ENCODE data around the gene APOBEC3B. TPM values are rescaled to one million over a fixed set of nuclear protein-coding genes. Genes with fewer than 3 reads are reported as not detected.
"Not testable (repeated sequence)": the region's sequence is repeated elsewhere in the genome, so short reads cannot be mapped to it uniquely, and the experiment has no call there.

APOBEC3B gene
- total RNA-seq, 2 experiments from 2014 or later: 32.8 to 82.6 TPM

GRCh38 chr22:38954414-38955043, 27.6 kb upstream of the APOBEC3B start:
- H3K4me1 Mint-ChIP-seq: peaks cover 58% of the 10 kb centered on the region
- DNase-seq (no peak), ATAC-seq (no peak)
- H3K4me3 Mint-ChIP-seq: no peak overlapping the region
- H3K27ac Mint-ChIP-seq: peak overlapping the region; percentile 90
- peaks cover 6% of the 10 kb centered on the region for H3K27me3 Mint-ChIP-seq
- H3K9me3 Mint-ChIP-seq (ENCODE audit: low read depth): no peaks in the 10 kb centered on the region
- H3K36me3 Mint-ChIP-seq: no peaks in the 10 kb centered on the region
- CTCF ChIA-PET: interaction anchor here (1.0 to 2.3 kb wide), 7 partner anchors 13 to 364 kb away, joined by 3 to 10 read pairs (median 7); partner anchors contain the start of genes APOBEC3B, CBX6 and RPL3

GRCh38 chr22:38955250-38955905, 26.8 kb upstream of the APOBEC3B start:
- H3K9me3 Mint-ChIP-seq (ENCODE audit: low read depth): no peaks in the 10 kb centered on the region

GRCh38 chr22:38955926-38956325, 26.2 kb upstream of the APOBEC3B start:
- Mint-ChIP-seq H3K4me1 (peaks cover 62% of the 10 kb centered on the region), H3K27ac (peak overlapping the region; percentile 90), H3K36me3 (no peaks in the 10 kb centered on the region), H3K27me3 (peaks cover 6% of the 10 kb centered on the region), H3K4me3 (no peak overlapping the region), H3K9me3 (ENCODE audit: low read depth) (no peaks in the 10 kb centered on the region)
- CTCF ChIA-PET: interaction anchor here (1.0 to 1.1 kb wide), 2 partner anchors 47 to 85 kb away, joined by 3 read pairs; no protein-coding TSS in a partner anchor
- ATAC-seq: no peak
- no peak for DNase-seq

More at GRCh38 chr22:38955250-38955905, 26.8 kb upstream of the APOBEC3B start:
- no peak overlapping the region for H3K4me3 Mint-ChIP-seq
- peaks cover 6% of the 10 kb centered on the region for H3K27me3 Mint-ChIP-seq
- H3K27ac Mint-ChIP-seq: peak overlapping the region; percentile 90
- ATAC-seq: no peak
- CTCF ChIA-PET: interaction anchor here (1.0 to 2.3 kb wide), 3 partner anchors 27 to 84 kb away, joined by 3 to 8 read pairs (median 3); partner anchors contain the start of gene APOBEC3B
- H3K4me1 Mint-ChIP-seq: peaks cover 62% of the 10 kb centered on the region
- DNase-seq: no peak
- no peaks in the 10 kb centered on the region for H3K36me3 Mint-ChIP-seq

GRCh38 chr22:38956551-38956950, 25.6 kb upstream of the APOBEC3B start:
- no peak for ATAC-seq
- no peak for DNase-seq
- no peaks in the 10 kb centered on the region for H3K9me3 Mint-ChIP-seq (ENCODE audit: low read depth)
- no peak overlapping the region for H3K4me3 Mint-ChIP-seq
- peaks cover 6% of the 10 kb centered on the region for H3K27me3 Mint-ChIP-seq
- peak overlapping the region; percentile 61 for H3K27ac Mint-ChIP-seq
- CTCF ChIA-PET: interaction anchor here (0.8 to 1.1 kb wide), 2 partner anchors 15 to 85 kb away, joined by 3 read pairs; no protein-coding TSS in a partner anchor
- H3K36me3 Mint-ChIP-seq: no peaks in the 10 kb centered on the region
- peaks cover 62% of the 10 kb centered on the region for H3K4me1 Mint-ChIP-seq

GRCh38 chr22:38957046-38957770, 24.9 kb upstream of the APOBEC3B start, which contains the start of gene APOBEC3A:
TSS of gene APOBEC3A (plus strand) at chr22:38957609. CDS start at chr22:38957692, 83 bp downstream.
- peaks cover 58% of the 10 kb centered on the region for H3K4me1 Mint-ChIP-seq
- peaks cover 6% of the 10 kb centered on the region for H3K27me3 Mint-ChIP-seq
- H3K9me3 Mint-ChIP-seq (ENCODE audit: low read depth): no peaks in the 10 kb centered on the region
- no peaks in the 10 kb centered on the region for H3K36me3 Mint-ChIP-seq
- DNase-seq (no peak), ATAC-seq (no peak)
- H3K4me3 Mint-ChIP-seq: no peak within 1 kb of the TSS
- H3K27ac Mint-ChIP-seq: peak within 1 kb of the TSS; percentile 61
- CTCF ChIA-PET: interaction anchor here (0.8 kb wide), 1 partner anchor 16 kb away, joined by 3 read pairs; no protein-coding TSS in a partner anchor

GRCh38 chr22:38957808-38958650, 24.1 kb upstream of the APOBEC3B start:
- Mint-ChIP-seq H3K36me3 (no peaks in the 10 kb centered on the region), H3K27me3 (peaks cover 6% of the 10 kb centered on the region), H3K27ac (peak overlapping the region; percentile 42), H3K9me3 (ENCODE audit: low read depth) (no peaks in the 10 kb centered on the region), H3K4me1 (peaks cover 50% of the 10 kb centered on the region), H3K4me3 (no peak overlapping the region)
- no peak for ATAC-seq
- no peak for DNase-seq
- CTCF ChIA-PET: no interaction called here

- H3K36me3 Mint-ChIP-seq; CTCF ChIA-PET; ATAC-seq; DNase-seq; H3K4me3 Mint-ChIP-seq; H3K9me3 Mint-ChIP-seq (ENCODE audit: low read depth); H3K27me3 Mint-ChIP-seq: not testable (repeated sequence)
- H3K4me1 Mint-ChIP-seq: peaks cover 44% of the 10 kb centered on the region
- H3K27ac Mint-ChIP-seq: peak overlapping the region; percentile 41
Measured at GRCh38 chr22:38958651-38958943, 23.6 kb upstream of the APOBEC3B start.

GRCh38 chr22:38959590-38959989, 22.6 kb upstream of the APOBEC3B start:
- H3K36me3 Mint-ChIP-seq: no peaks in the 10 kb centered on the region
- peak overlapping the region; percentile 64 for H3K27ac Mint-ChIP-seq
- DNase-seq (no peak), ATAC-seq (no peak)
- peaks cover 6% of the 10 kb centered on the region for H3K27me3 Mint-ChIP-seq
- CTCF ChIA-PET: no interaction called here
- no peak overlapping the region for H3K4me3 Mint-ChIP-seq
- H3K9me3 Mint-ChIP-seq (ENCODE audit: low read depth): no peaks in the 10 kb centered on the region
- peaks cover 36% of the 10 kb centered on the region for H3K4me1 Mint-ChIP-seq

GRCh38 chr22:38960673-38961072, 21.5 kb upstream of the APOBEC3B start:
- H3K27ac Mint-ChIP-seq, CTCF ChIA-PET: not testable (repeated sequence)

GRCh38 chr22:38963291-38963738, 18.8 kb upstream of the APOBEC3B start:
- H3K27ac Mint-ChIP-seq; DNase-seq; H3K36me3 Mint-ChIP-seq; CTCF ChIA-PET; H3K4me3 Mint-ChIP-seq; H3K9me3 Mint-ChIP-seq (ENCODE audit: low read depth); H3K27me3 Mint-ChIP-seq; ATAC-seq: not testable (repeated sequence)
- peaks cover 14% of the 10 kb centered on the region for H3K4me1 Mint-ChIP-seq

More at GRCh38 chr22:38960673-38961072, 21.5 kb upstream of the APOBEC3B start:
- not testable (repeated sequence) for H3K27me3 Mint-ChIP-seq; H3K36me3 Mint-ChIP-seq; H3K9me3 Mint-ChIP-seq (ENCODE audit: low read depth); DNase-seq; H3K4me3 Mint-ChIP-seq; ATAC-seq
- peaks cover 25% of the 10 kb centered on the region for H3K4me1 Mint-ChIP-seq

GRCh38 chr22:38963872-38964271, 18.3 kb upstream of the APOBEC3B start:
- Mint-ChIP-seq H3K27me3 (peaks cover under 1% of the 10 kb centered on the region), H3K4me1 (peaks cover 11% of the 10 kb centered on the region), H3K27ac (no peak overlapping the region), H3K36me3 (no peaks in the 10 kb centered on the region), H3K9me3 (ENCODE audit: low read depth) (no peaks in the 10 kb centered on the region), H3K4me3 (no peak overlapping the region)
- CTCF ChIA-PET: interaction anchor here (1.1 kb wide), 1 partner anchor 39 kb away, joined by 3 read pairs; no protein-coding TSS in a partner anchor
- DNase-seq (no peak), ATAC-seq (no peak)

- DNase-seq (no peak), ATAC-seq (no peak)
- Mint-ChIP-seq H3K36me3 (no peaks in the 10 kb centered on the region), H3K4me3 (no peak overlapping the region), H3K27ac (no peak overlapping the region), H3K27me3 (peaks cover 5% of the 10 kb centered on the region), H3K4me1 (peaks cover 11% of the 10 kb centered on the region), H3K9me3 (ENCODE audit: low read depth) (no peaks in the 10 kb centered on the region)
- CTCF ChIA-PET: interaction anchor here (0.6 to 1.1 kb wide), 2 partner anchors 39 to 95 kb away, joined by 3 read pairs; no protein-coding TSS in a partner anchor
Measured at GRCh38 chr22:38964306-38964705, 17.8 kb upstream of the APOBEC3B start.

Data from activated CD8-positive, alpha-beta memory T cell treated with anti-CD3 and anti-CD28 coated beads, Interleukin-2, amount 10 ng/mL, durations not matched to agents 7 days and 5 days (primary cell).